Measurements from ENCODE around the gene SLC39A9. TPM values are rescaled to one million over a fixed set of nuclear protein-coding genes. Genes with fewer than 3 reads are reported as not detected.

Gene SLC39A9
- total and polyA plus RNA-seq, 4 donors: 28.7 to 140 (median 43.1) TPM

DNA sequence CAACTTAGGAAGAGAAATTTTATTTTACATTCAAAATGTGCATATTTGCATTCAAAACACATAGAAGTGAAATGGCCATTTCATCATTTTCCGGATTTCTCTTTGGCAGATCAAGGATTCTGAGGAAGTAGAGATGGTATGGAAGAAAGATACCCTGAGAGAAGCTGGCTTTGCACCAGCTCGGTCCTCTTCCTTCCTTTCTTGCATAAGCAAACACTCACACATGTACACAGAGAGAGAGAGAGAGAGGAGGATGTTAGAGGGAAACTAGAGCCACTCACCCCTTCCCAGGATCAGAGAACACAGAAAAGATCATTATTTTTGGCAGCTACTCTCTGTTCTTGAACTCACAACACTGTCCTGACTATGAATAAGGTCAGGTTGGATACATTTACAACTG lies 70.5 kb downstream of the SLC39A9 start:
- H3K9me3 ChIP-seq (ENCODE audit: control insufficient read depth in 4 of 4, low read length in 3 of 4): no peaks in the 10 kb centered on the region
- H3K4me1 ChIP-seq (ENCODE audit: control insufficient read depth in 4 of 4, insufficient read depth in 4 of 4, low read length in 3 of 4): no peaks in the 10 kb centered on the region
- no peaks in the 10 kb centered on the region for H3K36me3 ChIP-seq (ENCODE audit: control insufficient read depth in 4 of 4, insufficient read depth in 3 of 4, low read depth in 1 of 4, low read length in 3 of 4)
- no peak for TF ChIP-seq RAD21 (IDR thresholded peaks at IDR 0.05)
- TF ChIP-seq EGR1 (IDR thresholded peaks at IDR 0.05; ENCODE audit: low read depth in 2 of 2): no peak
- TF ChIP-seq RXRA (IDR thresholded peaks at IDR 0.05): no peak
- TF ChIP-seq FOXA2 (IDR thresholded peaks at IDR 0.05): no peak
- TF ChIP-seq TAF1 (conservative IDR thresholded peaks at IDR 0.05): no peak
- no peak for TF ChIP-seq GABPA (IDR thresholded peaks at IDR 0.05 in 1 of 2, conservative IDR thresholded peaks at IDR 0.05 in 1 of 2)
- TF ChIP-seq NR2F2 (IDR thresholded peaks at IDR 0.05): no peak
- TF ChIP-seq JUND (IDR thresholded peaks at IDR 0.05): no peak
- TF ChIP-seq ZBTB33 (IDR thresholded peaks at IDR 0.05): no peak
- no peak overlapping the region for H3K27ac ChIP-seq (ENCODE audit: low read depth in 1 of 2, low read length in 2 of 2)
- H3K9ac ChIP-seq (ENCODE audit: low read depth in 1 of 2, low read length in 2 of 2): no peak overlapping the region
- DNase-seq (ENCODE audit: low spot score): no peak
- no peak overlapping the region for H3K4me3 ChIP-seq (ENCODE audit: low read depth in 1 of 3, low read length in 3 of 3)
- H3K27me3 ChIP-seq (ENCODE audit: control insufficient read depth in 4 of 4, insufficient read depth in 4 of 4, low read length in 3 of 4): no peaks in the 10 kb centered on the region
- WGBS: 53% methylated on average over 2 of the region's 2 CpGs

- Histone ChIP-seq H3K27ac (ENCODE audit: low read depth in 1 of 2, low read length in 2 of 2) (no peak overlapping the region), H3K9me3 (ENCODE audit: control insufficient read depth in 4 of 4, low read length in 3 of 4) (no peaks in the 10 kb centered on the region), H3K36me3 (ENCODE audit: control insufficient read depth in 4 of 4, insufficient read depth in 3 of 4, low read depth in 1 of 4, low read length in 3 of 4) (no peaks in the 10 kb centered on the region), H3K27me3 (ENCODE audit: control insufficient read depth in 4 of 4, insufficient read depth in 4 of 4, low read length in 3 of 4) (no peaks in the 10 kb centered on the region), H3K4me1 (ENCODE audit: control insufficient read depth in 4 of 4, insufficient read depth in 4 of 4, low read length in 3 of 4) (no peaks in the 10 kb centered on the region), H3K9ac (ENCODE audit: low read depth in 1 of 2, low read length in 2 of 2) (no peak overlapping the region), H3K4me3 (ENCODE audit: low read depth in 1 of 3, low read length in 3 of 3) (no peak overlapping the region)
- no peak for DNase-seq (ENCODE audit: low spot score)
- no peak for TF ChIP-seq HNF4A (conservative IDR thresholded peaks at IDR 0.05)
- no peak for TF ChIP-seq JUND (IDR thresholded peaks at IDR 0.05)
- TF ChIP-seq, protein P1, sequence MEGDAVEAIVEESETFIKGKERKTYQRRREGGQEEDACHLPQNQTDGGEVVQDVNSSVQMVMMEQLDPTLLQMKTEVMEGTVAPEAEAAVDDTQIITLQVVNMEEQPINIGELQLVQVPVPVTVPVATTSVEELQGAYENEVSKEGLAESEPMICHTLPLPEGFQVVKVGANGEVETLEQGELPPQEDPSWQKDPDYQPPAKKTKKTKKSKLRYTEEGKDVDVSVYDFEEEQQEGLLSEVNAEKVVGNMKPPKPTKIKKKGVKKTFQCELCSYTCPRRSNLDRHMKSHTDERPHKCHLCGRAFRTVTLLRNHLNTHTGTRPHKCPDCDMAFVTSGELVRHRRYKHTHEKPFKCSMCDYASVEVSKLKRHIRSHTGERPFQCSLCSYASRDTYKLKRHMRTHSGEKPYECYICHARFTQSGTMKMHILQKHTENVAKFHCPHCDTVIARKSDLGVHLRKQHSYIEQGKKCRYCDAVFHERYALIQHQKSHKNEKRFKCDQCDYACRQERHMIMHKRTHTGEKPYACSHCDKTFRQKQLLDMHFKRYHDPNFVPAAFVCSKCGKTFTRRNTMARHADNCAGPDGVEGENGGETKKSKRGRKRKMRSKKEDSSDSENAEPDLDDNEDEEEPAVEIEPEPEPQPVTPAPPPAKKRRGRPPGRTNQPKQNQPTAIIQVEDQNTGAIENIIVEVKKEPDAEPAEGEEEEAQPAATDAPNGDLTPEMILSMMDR (IDR thresholded peaks at IDR 0.05; ENCODE audit: low read depth, low read length, missing input control): no peak
- TF ChIP-seq TAF1 (conservative IDR thresholded peaks at IDR 0.05): no peak
- TF ChIP-seq SP1 (IDR thresholded peaks at IDR 0.05): no peak
- TF ChIP-seq HNF4G (IDR thresholded peaks at IDR 0.05): no peak
- WGBS: 89% methylated on average over 3 of the region's 3 CpGs
Measured at GRCh38 chr14:69471436-69471835, 72.9 kb downstream of the SLC39A9 start.

GRCh38 chr14:69471916-69472315 lies 73.4 kb downstream of the SLC39A9 start:
- TF ChIP-seq YY1 (IDR thresholded peaks at IDR 0.05) (no peak), NR2F2 (IDR thresholded peaks at IDR 0.05) (no peak), JUND (IDR thresholded peaks at IDR 0.05) (no peak)
- no peaks in the 10 kb centered on the region for H3K36me3 ChIP-seq (ENCODE audit: control insufficient read depth in 4 of 4, insufficient read depth in 3 of 4, low read depth in 1 of 4, low read length in 3 of 4)
- no peak overlapping the region for H3K9ac ChIP-seq (ENCODE audit: low read depth in 1 of 2, low read length in 2 of 2)
- no peaks in the 10 kb centered on the region for H3K9me3 ChIP-seq (ENCODE audit: control insufficient read depth in 4 of 4, low read length in 3 of 4)
- no peak for DNase-seq (ENCODE audit: low spot score)
- H3K27ac ChIP-seq (ENCODE audit: low read depth in 1 of 2, low read length in 2 of 2): no peak overlapping the region
- H3K4me1 ChIP-seq (ENCODE audit: control insufficient read depth in 4 of 4, insufficient read depth in 4 of 4, low read length in 3 of 4): no peaks in the 10 kb centered on the region
- no peaks in the 10 kb centered on the region for H3K27me3 ChIP-seq (ENCODE audit: control insufficient read depth in 4 of 4, insufficient read depth in 4 of 4, low read length in 3 of 4)
- H3K4me3 ChIP-seq (ENCODE audit: low read depth in 1 of 3, low read length in 3 of 3): no peak overlapping the region
- 89% methylated on average over 10 of the region's 10 CpGs for WGBS

Data from liver (tissue), 9 donors.